ENCODE measurements around the gene RBMS3.
"Not testable (repeated sequence)": the region's sequence is repeated elsewhere in the genome, so short reads cannot be mapped to it uniquely, and the experiment has no call there.

The RBMS3 gene

DNA sequence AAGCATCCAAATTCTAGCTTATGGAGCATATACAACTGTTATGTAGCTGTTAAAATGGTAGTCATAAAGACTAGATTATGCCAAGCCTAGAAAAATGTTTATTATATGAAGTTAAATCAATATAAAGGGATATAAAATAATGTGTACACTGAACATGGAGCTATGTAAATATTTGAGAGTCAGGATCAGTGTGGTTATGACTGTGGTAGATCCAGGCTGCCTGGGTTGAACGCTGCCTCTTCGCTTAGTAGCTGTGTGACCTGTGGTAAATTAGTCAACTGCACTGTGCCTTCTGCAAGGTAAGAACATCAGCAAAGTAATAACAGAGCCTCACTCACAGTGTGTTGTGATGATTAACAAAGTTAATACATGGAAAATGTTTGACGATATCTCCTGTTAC, 212.2 kb downstream of the RBMS3 start:
- no peak for DNase-seq

GRCh38 chr3:29494305-29495036, 213.6 kb downstream of the RBMS3 start:
- DNase-seq = no peak

GRCh38 chr3:29497282-29497681, 216.4 kb downstream of the RBMS3 start:
- DNase-seq = no peak

DNA sequence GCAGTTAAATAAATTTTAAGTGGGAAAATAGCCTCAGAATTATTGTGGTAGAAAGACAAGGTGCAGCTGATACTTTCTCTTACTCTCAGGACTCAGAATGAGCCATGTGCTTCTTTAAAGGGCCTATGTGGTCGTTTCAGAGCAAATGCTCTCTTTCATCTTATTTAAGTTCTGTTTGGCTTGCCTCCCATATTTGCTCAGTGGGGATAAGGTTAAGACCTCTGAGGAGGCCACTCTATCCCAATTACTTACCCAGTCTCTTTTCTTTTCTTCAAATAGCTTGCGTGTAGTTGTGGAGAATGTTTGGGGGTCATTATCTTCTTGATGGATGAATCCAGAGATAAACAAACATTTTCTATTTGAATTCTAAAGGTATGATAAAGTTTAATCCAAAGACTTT, 221.9 kb downstream of the RBMS3 start:
- no peak for DNase-seq

DNA sequence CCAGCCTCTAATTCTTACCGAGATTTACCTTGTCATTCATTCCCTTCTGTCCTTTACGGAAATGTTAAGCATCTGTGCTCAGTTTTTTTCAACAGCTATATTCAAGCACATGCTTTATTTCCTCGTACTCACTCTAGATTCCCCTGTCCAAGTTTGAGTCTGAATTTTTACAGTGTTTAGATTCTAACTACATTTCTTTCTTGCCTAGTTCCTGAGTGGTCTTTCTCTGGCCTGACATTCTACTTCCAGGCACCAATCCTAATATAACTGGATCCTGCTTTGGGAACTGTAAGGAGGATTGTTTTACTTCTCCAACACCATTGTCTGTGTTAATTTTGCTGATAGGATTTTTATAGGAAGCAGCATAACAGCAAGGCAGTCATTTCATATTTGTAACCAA, 222.4 kb downstream of the RBMS3 start:
- DNase-seq = no peak

GRCh38 chr3:29503958-29504357, 223.1 kb downstream of the RBMS3 start:
- DNase-seq = no peak

- DNase-seq = no peak
Measured at GRCh38 chr3:29506502-29506901, 225.6 kb downstream of the RBMS3 start.

- no peak for DNase-seq
Measured at GRCh38 chr3:29511701-29512100, 230.8 kb downstream of the RBMS3 start.

- DNase-seq = no peak
Measured at GRCh38 chr3:29512641-29513040, 231.8 kb downstream of the RBMS3 start.

- DNase-seq = no peak
Measured at GRCh38 chr3:29513236-29513635, 232.4 kb downstream of the RBMS3 start.

DNA sequence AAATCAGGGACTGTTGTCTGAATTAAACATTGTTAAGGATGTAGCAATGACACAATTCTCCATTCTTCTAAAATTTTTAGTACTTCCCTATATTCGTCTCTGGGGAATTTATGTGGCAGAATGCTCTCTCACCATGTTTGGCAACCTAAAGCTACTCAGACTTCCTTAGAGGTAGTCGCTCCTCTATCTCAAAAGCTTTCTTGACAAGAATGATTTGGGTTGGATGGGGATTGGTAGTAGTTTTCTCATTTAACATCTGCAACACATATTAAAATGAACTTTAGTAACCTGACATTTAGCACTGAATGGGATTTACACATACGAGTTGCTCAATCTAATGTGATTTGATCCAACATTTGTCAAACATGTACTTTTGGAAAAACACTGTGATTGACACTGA, 233.3 kb downstream of the RBMS3 start:
- DNase-seq = no peak

DNA sequence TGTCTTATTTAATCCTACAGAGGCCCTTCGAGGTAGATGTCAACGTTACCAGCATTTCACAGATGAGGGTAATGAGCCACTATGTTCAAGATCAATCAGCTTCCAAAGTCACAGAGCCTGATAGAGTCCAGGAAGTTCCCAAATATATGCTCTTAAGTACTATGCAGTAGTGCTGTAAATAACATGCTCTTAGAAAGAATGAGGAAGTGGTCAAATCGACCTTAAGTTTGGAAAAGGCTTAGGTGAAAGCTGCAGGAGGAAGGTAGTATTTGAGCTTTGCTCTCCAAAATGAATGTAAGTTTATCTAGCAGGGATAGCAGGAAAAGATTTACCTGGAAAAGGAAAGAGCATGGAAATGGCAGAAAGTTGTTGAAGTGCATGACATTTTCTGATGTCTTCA, 234.0 kb downstream of the RBMS3 start:
- DNase-seq = peak; percentile 3

GRCh38 chr3:29515451-29515850, 234.6 kb downstream of the RBMS3 start:
- DNase-seq = no peak

GRCh38 chr3:29516164-29516563, 235.3 kb downstream of the RBMS3 start:
- no peak for DNase-seq

GRCh38 chr3:29520764-29521163, 239.9 kb downstream of the RBMS3 start:
- no peak for DNase-seq

DNA sequence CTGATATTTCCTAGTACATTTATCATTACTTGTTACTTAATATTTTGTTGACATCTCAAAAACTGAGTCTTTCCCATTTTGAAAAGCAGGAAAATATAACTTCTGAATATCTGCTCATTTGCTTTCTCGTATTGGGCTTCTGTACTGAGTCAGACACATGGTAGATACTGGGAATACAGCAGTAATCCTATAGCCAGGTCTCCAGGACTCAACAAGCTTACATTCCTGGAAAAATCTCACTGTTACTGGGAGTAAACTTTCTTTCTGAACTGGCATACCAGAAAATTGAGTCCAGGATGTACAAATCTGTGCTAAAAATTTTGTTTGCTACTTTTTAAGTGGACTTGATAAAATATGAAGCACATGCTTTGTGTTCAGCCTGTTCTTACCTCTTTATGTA, 240.4 kb downstream of the RBMS3 start:
- no peak for DNase-seq

DNA sequence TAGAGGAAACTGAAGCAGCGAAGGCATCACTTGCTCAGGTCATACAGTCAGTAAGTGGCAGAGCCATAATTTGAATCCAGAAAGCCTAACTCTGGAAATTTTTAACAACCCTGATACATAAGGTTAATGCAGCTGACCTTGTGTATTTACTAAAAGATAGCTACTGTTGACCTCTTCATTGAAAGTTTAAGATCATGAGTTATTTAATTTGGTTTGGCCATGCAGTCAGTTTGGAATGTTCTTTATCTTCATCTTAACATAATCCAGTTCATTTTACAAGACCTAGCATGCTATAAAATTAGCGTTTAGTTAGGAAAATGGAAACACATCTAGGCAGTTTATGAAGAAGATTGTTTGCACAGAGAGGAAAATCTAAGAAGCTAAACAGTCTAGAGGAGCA, 240.9 kb downstream of the RBMS3 start:
- no peak for DNase-seq

DNA sequence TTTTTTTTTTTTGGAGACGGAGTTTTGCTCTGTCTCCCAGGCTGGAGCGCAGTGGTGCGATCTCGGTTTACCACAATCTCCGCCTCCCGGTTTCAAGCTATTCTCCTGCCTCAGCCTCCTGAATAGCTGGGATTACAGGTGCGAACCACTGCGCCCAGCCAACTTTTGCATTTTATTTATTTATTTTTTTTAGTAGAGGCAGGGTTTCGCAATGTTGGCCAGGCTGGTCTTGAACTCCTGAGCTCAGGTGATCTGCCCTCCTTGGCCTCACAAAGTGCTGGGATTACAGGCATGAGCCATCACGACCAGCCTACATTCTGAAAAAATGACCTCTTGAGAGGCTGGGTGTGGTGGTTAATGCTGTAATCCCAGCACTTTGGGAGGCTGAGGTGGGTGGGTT, 243.6 kb downstream of the RBMS3 start:
- DNase-seq = not testable (repeated sequence)

- DNase-seq = no peak
Measured at GRCh38 chr3:29525254-29525881, 244.5 kb downstream of the RBMS3 start.

GRCh38 chr3:29527246-29527645, 246.4 kb downstream of the RBMS3 start:
- peak; percentile 2 for DNase-seq

- DNase-seq = no peak
Measured at GRCh38 chr3:29531644-29532043, 250.8 kb downstream of the RBMS3 start.

DNA sequence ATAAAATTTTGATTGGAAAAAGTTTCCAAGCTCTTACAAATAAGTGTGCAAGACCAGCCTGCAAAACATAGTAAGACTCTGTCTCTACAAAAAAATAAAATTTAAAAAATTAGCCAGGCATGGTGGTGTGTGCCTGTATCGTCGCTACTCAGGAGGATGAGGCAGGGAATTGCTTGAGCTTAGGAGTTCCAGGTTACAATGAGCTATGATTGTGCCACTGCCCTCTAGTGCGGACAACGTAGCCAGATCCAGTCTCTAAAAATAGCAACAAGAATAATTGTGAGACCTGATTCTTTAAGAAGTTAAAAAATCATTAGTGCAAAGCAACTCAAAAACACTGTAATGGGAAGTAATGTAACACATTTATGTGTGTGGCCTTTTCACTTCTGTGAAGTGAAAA, 251.6 kb downstream of the RBMS3 start:
- DNase-seq = no peak

GRCh38 chr3:29534006-29534405, 253.1 kb downstream of the RBMS3 start:
- DNase-seq = no peak

GRCh38 chr3:29536016-29536758, 255.3 kb downstream of the RBMS3 start:
- DNase-seq = no peak
